CD4-positive, CD25-positive, alpha-beta regulatory T cell (primary cell): Measurements from ENCODE around the gene TMPRSS9. TPM values are rescaled to one million over a fixed set of nuclear protein-coding genes. Genes with fewer than 3 reads are reported as not detected.

ENCODE experiments used
- ATAC-seq, 2 donors: fragments of 150-1000 bp; cut with Tn5 transposase; one replicate each; pipeline ENCODE4 v1.10.0; 2021; ENCODE audit warnings: low read depth in 2 of 2, moderate number of reproducible peaks in 2 of 2, moderate library complexity in 1 of 2
- DNase-seq, 3 donors: peaks; one replicate each; pipeline versions ENCODE4 v3.0.0 to v3.0.0-alpha.2; 2012 to 2022; ENCODE audit warnings: mixed read lengths in 1 of 3
- H3K27ac ChIP-seq: one replicate; pipeline ENCODE4 v1.7.0; 2013; ENCODE audit warnings: mild to moderate bottlenecking, low read length; ENCODE audit not compliant: insufficient read depth, poor library complexity, severe bottlenecking
- H3K27me3 ChIP-seq: one replicate; pipeline ENCODE4 v1.7.0; 2013; ENCODE audit warnings: low read length; ENCODE audit not compliant: control insufficient read depth, insufficient read depth
- H3K36me3 ChIP-seq: one replicate; pipeline ENCODE4 v1.7.0; 2013; ENCODE audit warnings: mild to moderate bottlenecking, low read length, moderate library complexity; ENCODE audit not compliant: control insufficient read depth, insufficient read depth
- H3K4me1 ChIP-seq: 2 replicates; pipeline ENCODE4 v1.7.0; 2013; ENCODE audit warnings: mild to moderate bottlenecking, low read length; ENCODE audit not compliant: insufficient read depth, control insufficient read depth, poor library complexity, severe bottlenecking
- H3K4me3 ChIP-seq: one replicate; pipeline ENCODE4 v1.7.0; 2013; ENCODE audit warnings: low read depth, mild to moderate bottlenecking, low read length, moderate library complexity
- H3K9me3 ChIP-seq, 2 experiments: 1 replicate in 1 of 2; 2 replicates in 1 of 2; pipeline ENCODE4 v1.7.0; 2013; ENCODE audit warnings: low read length in 2 of 2, mild to moderate bottlenecking in 1 of 2, moderate library complexity in 1 of 2; ENCODE audit not compliant: control insufficient read depth in 2 of 2
- H3K27ac Mint-ChIP-seq, 3 donors: one replicate each; pipeline ENCODE4 v1.8.0; 2020 to 2022; ENCODE audit warnings: mild to moderate bottlenecking in 3 of 3, mixed read lengths in 3 of 3, moderate library complexity in 2 of 3
- H3K27me3 Mint-ChIP-seq: one replicate; pipeline ENCODE4 v1.8.0; 2022; ENCODE audit warnings: mild to moderate bottlenecking, mixed read lengths
- H3K36me3 Mint-ChIP-seq: one replicate; pipeline ENCODE4 v1.8.0; 2020; ENCODE audit warnings: mixed read lengths
- H3K4me1 Mint-ChIP-seq, 4 donors: one replicate each; pipeline ENCODE4 v1.8.0; 2020 to 2022; ENCODE audit warnings: mixed read lengths in 4 of 4, mild to moderate bottlenecking in 1 of 4
- H3K4me3 Mint-ChIP-seq, 4 donors: one replicate each; pipeline ENCODE4 v1.8.0; 2020 to 2022; ENCODE audit warnings: mild to moderate bottlenecking in 4 of 4, mixed read lengths in 4 of 4, moderate library complexity in 3 of 4
- H3K9me3 Mint-ChIP-seq, 7 donors: one replicate each; pipeline ENCODE4 v1.8.0; 2020 to 2022; ENCODE audit warnings: mixed read lengths in 7 of 7, mild to moderate bottlenecking in 3 of 7, moderate library complexity in 2 of 7
- polyA plus RNA-seq, 4 donors: library from polyadenylated mRNA; unstranded; fragments of 300-500 nt; fragmentation: Illumina TruSeq; gene quantifications; one replicate each; pipeline ENCODE4 v1.2.3, GENCODE V29; 2021
- total RNA-seq: library from RNA; stranded (reverse); gene quantifications from one replicate; pipeline ENCODE4 v1.2.3, GENCODE V29; 2022

Gene TMPRSS9
- total and polyA plus RNA-seq, 5 donors from 2014 or later = 0.17 TPM; not detected in 4

DNA sequence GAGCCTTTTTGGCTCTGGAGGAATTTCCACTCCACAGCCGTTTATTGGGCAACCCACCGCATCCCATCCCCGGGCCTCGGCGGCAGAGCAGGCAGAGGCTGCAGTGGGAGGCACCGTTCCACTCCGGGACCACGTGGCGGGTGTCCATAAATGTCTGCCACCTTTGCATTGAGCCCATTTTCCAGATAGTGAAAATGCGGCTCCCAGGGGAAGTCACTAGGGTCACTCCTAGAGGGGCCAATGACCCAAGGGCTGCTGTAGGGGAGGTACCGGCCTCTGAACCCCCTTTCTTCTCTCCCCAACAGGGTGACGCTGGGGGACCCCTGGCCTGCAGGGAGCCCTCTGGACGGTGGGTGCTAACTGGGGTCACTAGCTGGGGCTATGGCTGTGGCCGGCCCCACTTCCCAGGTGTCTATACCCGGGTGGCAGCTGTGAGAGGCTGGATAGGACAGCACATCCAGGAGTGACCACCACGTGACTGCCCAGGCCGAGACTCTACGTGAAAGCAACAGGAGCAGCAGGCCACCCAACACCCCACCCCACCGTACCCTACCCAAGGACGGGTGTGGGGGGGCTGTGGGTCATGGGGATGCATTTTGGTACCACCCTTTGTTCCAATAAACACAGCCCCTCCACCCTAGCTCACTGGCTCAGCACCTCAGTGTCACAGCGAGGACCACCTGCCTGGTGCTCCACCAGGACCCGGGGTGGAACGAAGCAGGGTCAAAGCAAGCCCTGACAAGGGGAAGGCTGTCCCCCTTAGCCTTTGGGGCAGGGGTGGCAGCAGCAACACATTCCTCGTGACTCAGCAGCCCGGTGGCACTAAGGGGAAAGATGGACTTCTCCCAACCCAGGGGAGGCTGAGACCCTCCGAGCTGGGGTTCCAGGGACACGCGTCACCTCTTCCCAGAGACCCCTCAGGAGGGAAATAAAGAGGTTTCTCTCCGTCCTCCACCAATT is 65.8 kb downstream of the TMPRSS9 start:
- Histone ChIP-seq H3K9me3 (no peaks in the 10 kb centered on the region), H3K27me3 (no peaks in the 10 kb centered on the region), H3K4me3 (no peak overlapping the region), H3K4me1 (peaks cover 26% of the 10 kb centered on the region), H3K27ac (no peak overlapping the region), H3K36me3 (peaks cover 2% of the 10 kb centered on the region)
- H3K36me3 Mint-ChIP-seq = no peaks in the 10 kb centered on the region
- H3K9me3 Mint-ChIP-seq = no peaks in the 10 kb centered on the region
- H3K4me3 Mint-ChIP-seq = peak overlapping the region; percentile 15 to 96 (median 96)
- no peak for ATAC-seq
- DNase-seq = no peak
- peaks cover 0 to 23% (median 7%) of the 10 kb centered on the region in 4 donors for H3K4me1 Mint-ChIP-seq
- peak overlapping the region in 1 of 3 donors; percentile 83 for H3K27ac Mint-ChIP-seq
- H3K27me3 Mint-ChIP-seq = no peaks in the 10 kb centered on the region

- H3K36me3 Mint-ChIP-seq = no peaks in the 10 kb centered on the region
- peak in 2 of 3 donors; percentile 39 for DNase-seq
- no peaks in the 10 kb centered on the region for H3K27me3 Mint-ChIP-seq
- peaks cover 0 to 23% (median 7%) of the 10 kb centered on the region in 4 donors for H3K4me1 Mint-ChIP-seq
- no peaks in the 10 kb centered on the region for H3K9me3 Mint-ChIP-seq
- Histone ChIP-seq H3K27me3 (no peaks in the 10 kb centered on the region), H3K27ac (peak overlapping the region; percentile 94), H3K4me3 (peak overlapping the region; percentile 41), H3K4me1 (peaks cover 26% of the 10 kb centered on the region), H3K9me3 (no peaks in the 10 kb centered on the region), H3K36me3 (peaks cover 3% of the 10 kb centered on the region)
- peak overlapping the region; percentile 88 to 96 (median 96) for H3K4me3 Mint-ChIP-seq
- no peak for ATAC-seq
- H3K27ac Mint-ChIP-seq = peak overlapping the region in 2 of 3 donors; percentile 98 to 99
These were observed 66.8 kb downstream of the TMPRSS9 start for GRCh38 chr19:2426611-2427428.

- H3K27me3 ChIP-seq = no peaks in the 10 kb centered on the region
- Mint-ChIP-seq H3K27ac (peak within 1 kb of the TSS; percentile 96 to 99 (median 98)), H3K4me1 (peaks cover 0 to 23% (median 7%) of the 10 kb centered on the region in 4 donors), H3K36me3 (no peaks in the 10 kb centered on the region), H3K4me3 (peak within 1 kb of the TSS; percentile 88 to 96 (median 96)), H3K9me3 (no peaks in the 10 kb centered on the region), H3K27me3 (no peaks in the 10 kb centered on the region)
- H3K4me3 ChIP-seq = peak within 1 kb of the TSS; percentile 63
- ATAC-seq = peak; percentile 92 to 94
- DNase-seq = peak; percentile 93 to 98 (median 97)
- no peaks in the 10 kb centered on the region for H3K9me3 ChIP-seq
- peaks cover 6% of the 10 kb centered on the region for H3K36me3 ChIP-seq
- H3K27ac ChIP-seq = peak within 1 kb of the TSS; percentile 94
- peaks cover 26% of the 10 kb centered on the region for H3K4me1 ChIP-seq
These were observed 67.6 kb downstream of the TMPRSS9 start, which contains the start of gene TIMM13 for GRCh38 chr19:2427429-2428320. Gene TIMM13 (minus strand): TSS chr19:2427586. CDS start chr19:2427533, 53 bp downstream.

GRCh38 chr19:2428321-2428690 is 68.2 kb downstream of the TMPRSS9 start:
- peak overlapping the region in 2 of 4 donors; percentile 95 to 96 for H3K4me3 Mint-ChIP-seq
- H3K4me1 Mint-ChIP-seq = peaks cover 0 to 23% (median 7%) of the 10 kb centered on the region in 4 donors
- no peak for DNase-seq

DNA sequence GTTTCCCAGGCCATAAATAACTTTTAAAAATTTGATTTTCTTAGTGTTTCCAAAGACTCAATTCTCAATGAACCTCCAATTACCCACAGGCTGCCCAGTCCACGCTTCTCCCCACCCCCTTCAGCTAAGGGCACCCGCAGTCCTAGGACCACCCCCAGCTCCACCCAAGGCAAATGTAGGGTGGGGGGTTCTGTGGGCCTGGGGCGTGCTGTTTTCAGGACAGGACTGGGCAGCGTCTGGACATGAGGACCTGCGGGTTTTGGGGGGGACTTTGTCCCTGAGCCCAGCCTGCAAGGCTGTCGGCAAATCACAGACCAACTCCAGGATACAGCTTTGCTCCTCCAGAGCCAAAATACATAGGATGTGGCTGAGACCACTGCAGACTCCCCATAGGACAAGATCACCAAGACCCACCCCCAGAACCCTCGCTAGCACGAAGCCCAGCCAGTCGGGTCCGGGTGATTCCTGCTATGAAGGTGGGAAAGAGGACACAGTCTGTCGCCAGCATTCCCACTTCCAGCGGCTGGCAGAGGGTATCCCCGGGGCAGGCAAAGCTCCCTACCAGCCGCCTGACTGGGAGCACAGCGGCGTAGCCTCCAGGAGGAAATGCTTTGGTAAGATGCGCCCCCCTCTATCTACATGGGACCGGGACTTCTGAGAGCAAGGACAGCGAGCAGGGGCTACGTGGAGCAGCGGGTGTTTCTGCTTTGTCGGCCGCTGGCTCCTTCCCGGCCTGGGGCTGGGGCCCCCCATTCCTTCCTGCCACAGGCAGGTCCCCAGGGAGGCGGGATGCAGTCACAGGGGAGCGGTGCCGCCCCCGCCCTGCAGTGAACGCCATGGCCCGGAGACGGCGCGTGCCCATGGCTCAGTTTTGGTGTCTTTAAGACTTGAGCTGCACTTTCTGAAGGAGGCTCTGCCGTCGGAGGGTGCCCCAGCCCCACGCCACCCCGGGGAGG is 69.0 kb downstream of the TMPRSS9 start:
- H3K9me3 ChIP-seq = no peaks in the 10 kb centered on the region
- no peak overlapping the region for H3K4me3 ChIP-seq
- H3K27me3 ChIP-seq = no peaks in the 10 kb centered on the region
- H3K4me1 ChIP-seq = peaks cover 26% of the 10 kb centered on the region
- peaks cover 6% of the 10 kb centered on the region for H3K36me3 ChIP-seq
- H3K4me3 Mint-ChIP-seq = no peak overlapping the region
- no peaks in the 10 kb centered on the region for H3K27me3 Mint-ChIP-seq
- H3K36me3 Mint-ChIP-seq = no peaks in the 10 kb centered on the region
- peaks cover 0 to 23% (median 7%) of the 10 kb centered on the region in 4 donors for H3K4me1 Mint-ChIP-seq
- H3K27ac ChIP-seq = peak overlapping the region; percentile 94
- DNase-seq = no peak
- no peak overlapping the region for H3K27ac Mint-ChIP-seq
- ATAC-seq = no peak
- H3K9me3 Mint-ChIP-seq = no peaks in the 10 kb centered on the region

More at GRCh38 chr19:2428321-2428690, 68.2 kb downstream of the TMPRSS9 start:
- Histone ChIP-seq H3K27me3 (no peaks in the 10 kb centered on the region), H3K4me1 (peaks cover 26% of the 10 kb centered on the region), H3K36me3 (peaks cover 6% of the 10 kb centered on the region), H3K9me3 (no peaks in the 10 kb centered on the region), H3K27ac (peak overlapping the region; percentile 94), H3K4me3 (peak overlapping the region; percentile 63)
- Mint-ChIP-seq H3K27ac (peak overlapping the region in 1 of 3 donors; percentile 98), H3K27me3 (no peaks in the 10 kb centered on the region), H3K9me3 (no peaks in the 10 kb centered on the region), H3K36me3 (no peaks in the 10 kb centered on the region)
- no peak for ATAC-seq

GRCh38 chr19:2429917-2430535 is 70.0 kb downstream of the TMPRSS9 start:
- H3K27ac Mint-ChIP-seq = peak overlapping the region in 2 of 3 donors; percentile 52 to 70

More at GRCh38 chr19:2429917-2430535, 70.0 kb downstream of the TMPRSS9 start:
- H3K4me1 Mint-ChIP-seq = peaks cover 0 to 23% (median 7%) of the 10 kb centered on the region in 4 donors
- H3K27ac ChIP-seq = no peak overlapping the region
- H3K4me1 ChIP-seq = peaks cover 26% of the 10 kb centered on the region
- no peaks in the 10 kb centered on the region for H3K9me3 Mint-ChIP-seq
- ATAC-seq = no peak
- no peak for DNase-seq
- no peaks in the 10 kb centered on the region for H3K36me3 Mint-ChIP-seq
- no peaks in the 10 kb centered on the region for H3K9me3 ChIP-seq
- H3K27me3 Mint-ChIP-seq = no peaks in the 10 kb centered on the region
- H3K4me3 Mint-ChIP-seq = peak overlapping the region in 1 of 4 donors; percentile 31
- H3K4me3 ChIP-seq = no peak overlapping the region
- no peaks in the 10 kb centered on the region for H3K27me3 ChIP-seq
- peaks cover 6% of the 10 kb centered on the region for H3K36me3 ChIP-seq
